H54 (cell line): Measurements from ENCODE around the gene PHC1.
"Not testable (repeated sequence)": the region's sequence is repeated elsewhere in the genome, so short reads cannot be mapped to it uniquely, and the experiment has no call there.

Experiments used
- DNase-seq: peaks from one replicate; pipeline ENCODE4 v3.0.0; 2011; ENCODE audit warnings: low spot score, mixed read lengths; ENCODE audit not compliant: insufficient read length
- FAIRE-seq: peaks from 3 replicates; lab custom pipeline; 2011; peaks lifted over from hg19 to GRCh38; lab: Jason Lieb, UNC
- POLR2A ChIP-seq: IDR thresholded peaks from 2 replicates; pipeline ENCODE4 v1.6.1; 2011; ENCODE audit warnings: low read depth, mild to moderate bottlenecking, low read length

Gene PHC1

GRCh38 chr12:8922544-8922943 is 8.2 kb downstream of the PHC1 start:
- FAIRE-seq = no peak
- TF ChIP-seq POLR2A = no peak
- no peak for DNase-seq

GRCh38 chr12:8930655-8931323 is 16.5 kb downstream of the PHC1 start:
- FAIRE-seq, DNase-seq: not testable (repeated sequence)

GRCh38 chr12:8932464-8932863 is 18.2 kb downstream of the PHC1 start:
- not testable (repeated sequence) for DNase-seq, FAIRE-seq

GRCh38 chr12:8934080-8934479 is 19.8 kb downstream of the PHC1 start:
- DNase-seq, FAIRE-seq: not testable (repeated sequence)

- FAIRE-seq (no peak), DNase-seq (no peak)
- TF ChIP-seq POLR2A = no peak
Measured at GRCh38 chr12:8936735-8937134, 22.4 kb downstream of the PHC1 start.

GRCh38 chr12:8937842-8938442 is 23.6 kb downstream of the PHC1 start:
- DNase-seq, FAIRE-seq: not testable (repeated sequence)

GRCh38 chr12:8941691-8942478 is 27.6 kb downstream of the PHC1 start:
- DNase-seq (no peak), FAIRE-seq (no peak)
- no peak for TF ChIP-seq POLR2A

- FAIRE-seq (no peak), DNase-seq (no peak)
- no peak for TF ChIP-seq POLR2A
Measured at GRCh38 chr12:8943565-8944186, 29.4 kb downstream of the PHC1 start.

GRCh38 chr12:8946733-8947132 is 32.4 kb downstream of the PHC1 start:
- DNase-seq = no peak
- no peak for TF ChIP-seq POLR2A
- no peak for FAIRE-seq

- FAIRE-seq (no peak), DNase-seq (no peak)
- no peak for TF ChIP-seq POLR2A
Measured at GRCh38 chr12:8947737-8948136, 33.4 kb downstream of the PHC1 start.

- FAIRE-seq = no peak
- DNase-seq = peak; percentile 12
- TF ChIP-seq POLR2A = no peak
Measured at GRCh38 chr12:8948701-8949341, 34.5 kb downstream of the PHC1 start.

- FAIRE-seq (peak; percentile 85), DNase-seq (peak; percentile 91)
- TF ChIP-seq POLR2A = peak; percentile 59
Measured at GRCh38 chr12:8949342-8950220, 35.3 kb downstream of the PHC1 start, which contains the start of gene M6PR. TSS of gene M6PR (minus strand) at chr12:8949645. CDS start at chr12:8946404, 3,241 bp downstream.

GRCh38 chr12:8950221-8950527 is 35.9 kb downstream of the PHC1 start:
- DNase-seq (peak; percentile 5), FAIRE-seq (no peak)
- TF ChIP-seq POLR2A = no peak
